CD1c-positive myeloid dendritic cell (primary cell): ENCODE data around the gene THSD7B.

Source experiments
- DNase-seq: peaks from one replicate; pipeline ENCODE4 v3.0.0-alpha.2; 2016; ENCODE audit errors: extremely low spot score

THSD7B gene

DNA sequence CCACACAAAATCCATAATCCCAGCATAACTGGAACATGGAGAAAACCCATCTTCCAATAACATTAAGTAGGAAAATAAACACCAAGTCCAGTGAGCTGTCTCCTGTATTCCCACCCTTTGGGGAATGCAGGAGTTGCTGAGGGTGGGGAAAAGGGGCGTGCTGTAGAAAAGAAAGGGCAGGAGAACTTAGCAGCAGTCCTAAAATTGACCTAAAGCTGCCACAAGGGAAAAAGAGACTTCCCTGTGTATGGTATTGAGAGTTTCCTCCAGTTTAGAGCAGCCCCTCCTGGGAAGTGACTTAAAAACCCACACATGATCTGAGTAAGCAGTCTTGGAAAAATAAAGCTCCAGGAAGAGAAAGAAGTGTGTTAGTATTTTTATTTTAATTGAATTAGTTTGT, 428.8 kb downstream of the THSD7B start:
- no peak for DNase-seq

DNA sequence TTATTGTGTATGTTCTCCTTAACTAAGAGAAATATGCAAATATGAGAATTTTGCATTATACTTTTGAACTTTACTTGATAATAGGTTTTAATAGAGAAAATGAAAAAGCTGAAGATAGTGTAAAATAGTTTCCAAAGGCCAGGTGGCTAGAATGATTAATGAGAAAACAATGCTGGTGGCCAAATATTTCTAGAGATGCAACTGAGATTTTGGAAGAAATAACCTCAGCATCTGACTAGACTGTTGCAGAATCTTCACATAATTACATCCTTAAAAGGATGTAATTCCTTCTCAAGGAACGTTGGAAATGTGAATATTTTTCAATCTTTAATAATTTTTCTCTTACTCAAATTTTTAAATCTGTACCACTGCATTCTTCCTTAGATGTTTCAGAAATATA, 434.4 kb downstream of the THSD7B start:
- DNase-seq: no peak

GRCh38 chr2:137202318-137202717, 437.0 kb downstream of the THSD7B start:
- DNase-seq: no peak

DNA sequence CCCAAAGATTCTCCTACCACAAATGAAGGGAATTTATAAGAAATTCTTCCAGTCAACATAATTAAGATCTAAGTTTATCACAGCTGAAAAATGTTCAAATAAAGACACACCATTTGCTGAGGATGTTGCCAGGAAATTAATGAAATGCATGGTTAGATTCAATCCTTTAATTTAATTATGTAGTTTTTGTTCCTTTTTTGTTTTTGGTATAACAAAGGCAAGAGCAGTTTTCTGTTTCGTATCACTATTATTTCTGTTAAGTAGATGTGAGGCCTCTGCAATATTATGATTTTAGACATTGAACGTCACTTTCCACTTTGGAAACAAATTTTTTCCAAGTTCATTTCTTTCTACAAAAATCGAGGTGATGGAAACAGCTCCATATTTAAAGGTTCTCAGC, 440.0 kb downstream of the THSD7B start:
- no peak for DNase-seq

- no peak for DNase-seq
These were observed 440.7 kb downstream of the THSD7B start for GRCh38 chr2:137206069-137206468.

DNA sequence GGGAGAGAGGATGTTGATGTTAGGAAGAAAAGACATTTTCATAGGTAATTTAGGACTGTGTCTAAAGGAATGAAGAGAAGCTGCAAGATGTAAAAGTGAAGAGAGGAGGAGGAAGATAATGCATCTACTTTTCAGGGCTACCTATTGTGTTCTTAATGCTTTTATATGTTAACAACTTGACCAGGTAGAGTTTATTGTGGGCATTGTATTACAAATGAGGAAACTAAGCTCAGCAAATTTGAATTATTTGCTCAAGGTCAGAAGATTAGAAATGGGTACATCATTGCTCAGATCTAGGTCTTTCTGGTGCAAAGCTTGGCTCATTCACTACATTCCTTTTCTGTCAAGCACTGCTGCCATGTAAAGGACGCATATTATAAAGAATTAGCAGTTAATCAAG, 441.7 kb downstream of the THSD7B start:
- no peak for DNase-seq

GRCh38 chr2:137208431-137208891, 443.1 kb downstream of the THSD7B start:
- no peak for DNase-seq

DNA sequence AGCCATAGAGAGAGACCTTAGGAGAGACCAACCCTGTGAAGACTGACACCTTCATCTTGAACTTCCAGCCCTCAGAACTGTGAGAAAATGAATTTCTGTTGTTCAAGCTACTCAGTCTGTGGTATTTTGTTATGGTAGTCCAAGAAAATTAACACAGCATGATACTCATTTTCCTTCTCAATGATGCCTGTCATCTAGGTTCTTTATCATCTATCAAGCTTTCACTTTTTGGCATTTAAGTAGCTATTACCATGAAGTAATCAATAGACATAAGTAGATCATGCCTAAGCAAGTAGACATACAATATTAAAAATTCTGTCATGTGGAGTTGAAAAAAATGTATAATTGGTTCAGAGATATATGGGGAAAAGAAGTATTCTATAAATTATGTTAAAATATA, 444.7 kb downstream of the THSD7B start:
- DNase-seq: no peak

- no peak for DNase-seq
These were observed 446.4 kb downstream of the THSD7B start for GRCh38 chr2:137211761-137212160.

DNA sequence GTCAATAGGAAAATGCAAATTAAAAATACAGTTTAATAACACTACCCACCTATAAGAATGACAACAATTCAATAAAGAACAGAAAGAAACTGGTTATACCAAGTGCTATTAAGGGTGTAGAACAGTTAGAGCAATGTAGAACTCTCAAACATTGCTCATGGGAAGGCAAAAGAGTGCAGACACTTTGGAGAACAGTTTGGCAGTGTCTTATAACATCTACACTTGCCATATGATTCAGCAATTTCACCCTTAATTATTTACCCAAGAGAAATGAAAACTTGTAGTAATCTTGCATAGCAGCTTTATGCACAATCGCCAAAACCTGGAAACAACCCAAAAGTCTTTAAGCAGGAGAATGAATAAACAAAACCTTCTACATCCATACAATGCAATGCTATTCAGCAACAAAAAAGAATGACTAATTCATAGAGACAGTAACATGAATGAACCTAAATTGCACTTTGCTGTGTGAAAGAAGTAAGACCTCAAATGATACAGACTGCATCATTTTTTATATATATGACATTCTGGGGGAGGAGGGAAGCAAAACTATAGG, 455.2 kb downstream of the THSD7B start:
- DNase-seq: no peak

DNA sequence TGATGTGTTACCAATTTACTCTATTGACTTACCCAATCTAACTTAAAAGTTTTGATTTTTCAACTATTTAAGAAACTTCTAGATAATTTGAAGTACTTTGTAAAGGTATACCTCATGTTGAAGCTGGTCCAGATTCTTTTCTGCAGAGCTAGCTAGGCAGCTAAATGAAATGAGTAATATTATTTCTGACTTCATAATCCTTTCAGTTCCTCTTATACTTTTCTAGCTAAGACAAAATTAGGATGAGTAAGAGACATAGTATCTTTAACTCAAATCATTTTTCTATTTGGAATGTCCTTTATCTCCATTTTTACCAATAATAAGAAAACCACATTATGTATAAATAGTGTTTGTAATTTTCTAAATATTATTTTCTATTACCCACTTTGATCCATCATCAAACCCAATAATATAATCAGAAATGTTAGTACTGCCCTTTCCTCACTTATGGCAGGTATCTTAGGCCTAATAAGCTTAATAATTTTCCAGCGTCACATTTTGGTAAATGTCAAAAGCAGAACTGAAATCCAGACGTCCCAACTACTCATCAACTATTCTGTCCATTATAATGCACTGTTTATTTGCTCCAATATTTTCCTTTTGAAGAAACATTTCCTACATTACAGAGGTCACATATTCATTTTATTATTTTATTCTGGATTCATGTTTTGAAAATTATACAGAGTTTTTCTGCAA, 456.6 kb downstream of the THSD7B start:
- peak; percentile 28 for DNase-seq

DNA sequence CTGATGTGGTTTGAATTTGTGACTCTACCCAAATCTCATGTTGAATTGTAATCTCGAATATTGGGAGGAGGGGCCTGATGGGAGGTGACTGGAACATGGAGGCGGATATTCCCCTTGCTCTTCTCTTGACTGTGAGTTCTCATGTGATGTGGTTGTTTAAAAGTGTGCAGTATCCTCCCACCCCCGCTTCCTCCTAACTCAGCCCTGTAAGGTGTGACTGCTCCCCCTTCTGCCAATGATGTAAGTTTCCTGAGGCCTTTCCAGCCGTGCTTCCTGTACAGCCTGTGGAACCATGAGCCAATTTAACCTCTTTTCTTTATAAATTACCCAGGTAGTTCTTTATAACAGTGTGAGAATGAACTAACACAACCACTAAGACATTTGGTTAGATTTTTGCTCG, 458.4 kb downstream of the THSD7B start:
- DNase-seq: no peak

GRCh38 chr2:137228566-137228965, 463.2 kb downstream of the THSD7B start:
- DNase-seq: no peak

DNA sequence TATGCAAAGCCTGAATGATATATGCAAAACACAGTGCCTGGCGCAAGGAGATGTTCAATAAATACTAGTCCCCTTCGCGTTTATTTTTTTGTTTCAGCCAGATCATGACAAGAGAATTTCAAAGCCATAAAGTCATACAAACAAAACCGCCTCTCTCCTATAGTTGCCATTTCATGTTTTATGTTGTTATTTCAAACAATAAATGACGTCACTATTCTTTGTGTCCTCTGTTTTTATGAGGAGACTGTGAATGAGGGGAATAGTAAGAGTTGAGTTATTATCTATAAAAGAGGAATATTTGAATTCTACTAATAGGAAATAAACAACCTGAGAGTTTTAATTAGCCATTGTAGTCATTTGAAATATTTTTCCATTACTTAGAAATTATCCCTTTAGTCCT, 464.5 kb downstream of the THSD7B start:
- no peak for DNase-seq

- DNase-seq: no peak
These were observed 466.3 kb downstream of the THSD7B start for GRCh38 chr2:137231628-137232027.

DNA sequence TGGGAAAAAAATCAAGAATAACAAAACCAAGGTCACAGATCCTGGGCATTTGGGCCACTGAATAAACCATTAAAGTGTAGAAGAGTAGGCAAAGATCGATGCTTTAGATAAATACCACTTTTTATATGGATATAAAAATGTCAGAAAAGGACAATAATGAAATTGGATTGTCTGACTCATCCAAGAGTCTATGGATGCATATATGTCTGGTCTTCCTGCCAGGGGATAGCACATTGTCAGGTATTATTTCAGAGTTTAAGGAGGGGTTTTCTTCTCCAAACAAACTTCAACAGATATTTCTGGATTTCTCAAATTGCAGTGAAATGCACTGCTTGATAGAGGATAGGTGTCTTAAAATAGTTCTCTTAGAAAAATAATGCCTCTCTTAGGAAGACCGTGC, 466.7 kb downstream of the THSD7B start:
- no peak for DNase-seq

- DNase-seq: no peak
These were observed 467.7 kb downstream of the THSD7B start for GRCh38 chr2:137233091-137233490.

DNA sequence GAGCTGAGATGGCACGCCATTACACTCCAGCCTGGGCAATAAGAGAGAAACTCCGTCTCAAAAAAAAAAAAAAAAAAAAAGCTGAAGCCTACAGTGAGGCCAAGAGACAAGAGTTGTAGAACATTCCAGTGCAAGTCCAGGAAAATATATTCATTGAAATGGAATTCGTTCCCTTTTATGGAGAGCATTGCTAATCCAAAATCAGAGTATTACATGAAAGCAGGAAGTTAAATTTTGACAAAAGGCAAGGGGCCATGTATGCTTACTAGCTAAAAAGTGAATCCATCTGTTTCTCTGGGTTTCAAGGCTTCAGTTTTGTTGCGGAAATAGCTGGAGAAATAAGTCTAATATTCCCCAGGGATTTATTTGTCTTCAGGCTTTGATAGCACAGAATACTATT, 471.7 kb downstream of the THSD7B start:
- no peak for DNase-seq

- no peak for DNase-seq
These were observed 472.7 kb downstream of the THSD7B start for GRCh38 chr2:137238065-137238464.

- no peak for DNase-seq
These were observed 484.3 kb downstream of the THSD7B start for GRCh38 chr2:137249463-137250130.

DNA sequence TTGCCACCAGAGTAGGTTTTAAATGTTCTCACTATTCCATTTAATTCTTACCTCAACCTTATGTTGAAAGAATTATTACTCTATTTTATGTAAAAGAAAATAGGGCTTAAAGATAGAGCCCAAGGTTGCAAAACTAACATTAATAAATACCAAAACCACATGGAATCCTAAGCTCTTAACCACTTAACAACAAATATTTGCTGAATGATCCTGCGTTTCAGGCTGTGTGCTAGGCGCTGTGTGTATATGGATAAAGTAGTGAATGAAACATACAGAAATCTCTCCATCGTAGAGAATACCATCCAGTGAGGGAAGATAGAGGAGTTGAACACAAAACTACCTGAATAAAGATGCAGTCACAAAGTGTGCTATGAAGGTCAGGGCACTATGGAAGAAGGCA, 485.1 kb downstream of the THSD7B start:
- DNase-seq: no peak

- DNase-seq: no peak
These were observed 485.7 kb downstream of the THSD7B start for GRCh38 chr2:137251045-137251444.

- DNase-seq: no peak
These were observed 487.6 kb downstream of the THSD7B start for GRCh38 chr2:137252934-137253333.
